Measurements from ENCODE around the gene MYO1D.

MYO1D gene

GRCh38 chr17:32827227-32827626 lies 49.7 kb downstream of the MYO1D start:
- H4K20me1 ChIP-seq (ENCODE audit: insufficient read depth, low read length) = no peaks in the 10 kb centered on the region
- no peak overlapping the region; the same call in 1 of the 2 replicates for H3K9ac ChIP-seq (ENCODE audit: low read length)
- H3K9me3 ChIP-seq (replicated peaks; ENCODE audit: insufficient read depth, low read length) = no peaks in the 10 kb centered on the region
- no peak overlapping the region for H3K4me2 ChIP-seq (ENCODE audit: low read depth, low read length)
- peaks cover 29% of the 10 kb centered on the region for H3F3A ChIP-seq (ENCODE audit: insufficient read depth, low read length)
- peak overlapping the region; percentile 83; the same call in 1 of the 2 replicates for H3K27ac ChIP-seq (ENCODE audit: low read length)
- no peak for TF ChIP-seq CTCF (IDR thresholded peaks at IDR 0.05; ENCODE audit: low read length)
- TF ChIP-seq EZH2phosphoT487 (IDR thresholded peaks at IDR 0.05; ENCODE audit: low read length) = no peak
- TF ChIP-seq EZH2 (optimal IDR thresholded peaks at IDR 0.05; ENCODE audit: low read depth, low read length) = no peak
- no peaks in the 10 kb centered on the region for H3K9me2 ChIP-seq (replicated peaks; ENCODE audit: insufficient read depth, low read length)
- no peak for DNase-seq
- H3K36me3 ChIP-seq (replicated peaks; ENCODE audit: insufficient read depth, low read length) = no peaks in the 10 kb centered on the region
- no peak overlapping the region for H2AFZ ChIP-seq (ENCODE audit: low read length)
- no peak overlapping the region for H3K4me3 ChIP-seq (ENCODE audit: low read length)
- peaks cover 71% of the 10 kb centered on the region for H3K79me2 ChIP-seq (ENCODE audit: low read length)
- H3K27me3 ChIP-seq (replicated peaks; ENCODE audit: insufficient read depth, low read length) = no peaks in the 10 kb centered on the region
- H3K4me1 ChIP-seq (ENCODE audit: low read length) = peaks cover 45% of the 10 kb centered on the region

- no peak overlapping the region for H3K27ac ChIP-seq (ENCODE audit: low read length)
- TF ChIP-seq CTCF (IDR thresholded peaks at IDR 0.05; ENCODE audit: low read length) (no peak), EZH2phosphoT487 (IDR thresholded peaks at IDR 0.05; ENCODE audit: low read length) (no peak), EZH2 (optimal IDR thresholded peaks at IDR 0.05; ENCODE audit: low read depth, low read length) (no peak)
- H4K20me1 ChIP-seq (ENCODE audit: insufficient read depth, low read length) = no peaks in the 10 kb centered on the region
- DNase-seq = no peak
- H3K79me2 ChIP-seq (ENCODE audit: low read length) = peaks cover 61% of the 10 kb centered on the region
- H3K9me2 ChIP-seq (replicated peaks; ENCODE audit: insufficient read depth, low read length) = no peaks in the 10 kb centered on the region
- no peak overlapping the region for H3K4me2 ChIP-seq (ENCODE audit: low read depth, low read length)
- H3K9me3 ChIP-seq (replicated peaks; ENCODE audit: insufficient read depth, low read length) = no peaks in the 10 kb centered on the region
- H3K27me3 ChIP-seq (replicated peaks; ENCODE audit: insufficient read depth, low read length) = no peaks in the 10 kb centered on the region
- H3K9ac ChIP-seq (ENCODE audit: low read length) = no peak overlapping the region
- H2AFZ ChIP-seq (ENCODE audit: low read length) = no peak overlapping the region
- H3K4me1 ChIP-seq (ENCODE audit: low read length) = peaks cover 36% of the 10 kb centered on the region
- peaks cover 29% of the 10 kb centered on the region for H3F3A ChIP-seq (ENCODE audit: insufficient read depth, low read length)
- no peaks in the 10 kb centered on the region for H3K36me3 ChIP-seq (replicated peaks; ENCODE audit: insufficient read depth, low read length)
- H3K4me3 ChIP-seq (ENCODE audit: low read length) = no peak overlapping the region
Measured at GRCh38 chr17:32826076-32826475, 50.8 kb downstream of the MYO1D start.

GRCh38 chr17:32824334-32824733 lies 52.6 kb downstream of the MYO1D start:
- peaks cover 20% of the 10 kb centered on the region for H3K4me1 ChIP-seq (ENCODE audit: low read length)
- peaks cover 50% of the 10 kb centered on the region for H3K79me2 ChIP-seq (ENCODE audit: low read length)
- H3K9ac ChIP-seq (ENCODE audit: low read length) = no peak overlapping the region
- H3K9me2 ChIP-seq (replicated peaks; ENCODE audit: insufficient read depth, low read length) = no peaks in the 10 kb centered on the region
- no peak overlapping the region for H2AFZ ChIP-seq (ENCODE audit: low read length)
- TF ChIP-seq EZH2 (optimal IDR thresholded peaks at IDR 0.05; ENCODE audit: low read depth, low read length) (no peak), EZH2phosphoT487 (IDR thresholded peaks at IDR 0.05; ENCODE audit: low read length) (no peak), CTCF (IDR thresholded peaks at IDR 0.05; ENCODE audit: low read length) (no peak)
- H3K27ac ChIP-seq (ENCODE audit: low read length) = no peak overlapping the region
- DNase-seq = no peak
- no peak overlapping the region for H3K4me2 ChIP-seq (ENCODE audit: low read depth, low read length)
- H3K36me3 ChIP-seq (replicated peaks; ENCODE audit: insufficient read depth, low read length) = no peaks in the 10 kb centered on the region
- no peaks in the 10 kb centered on the region for H3K27me3 ChIP-seq (replicated peaks; ENCODE audit: insufficient read depth, low read length)
- no peaks in the 10 kb centered on the region for H4K20me1 ChIP-seq (ENCODE audit: insufficient read depth, low read length)
- peaks cover 18% of the 10 kb centered on the region for H3F3A ChIP-seq (ENCODE audit: insufficient read depth, low read length)
- no peak overlapping the region for H3K4me3 ChIP-seq (ENCODE audit: low read length)
- H3K9me3 ChIP-seq (replicated peaks; ENCODE audit: insufficient read depth, low read length) = no peaks in the 10 kb centered on the region

Measured in MM.1S (cell line).